Measurements from ENCODE around the gene OLIG2. TPM values are rescaled to one million over a fixed set of nuclear protein-coding genes. Genes with fewer than 3 reads are reported as not detected.
A peak's percentile ranks its signal among the peaks of the same experiment; 100 is the strongest.

The OLIG2 gene
- total RNA-seq, 1 donor from 2014 or later = 21.4 TPM

DNA sequence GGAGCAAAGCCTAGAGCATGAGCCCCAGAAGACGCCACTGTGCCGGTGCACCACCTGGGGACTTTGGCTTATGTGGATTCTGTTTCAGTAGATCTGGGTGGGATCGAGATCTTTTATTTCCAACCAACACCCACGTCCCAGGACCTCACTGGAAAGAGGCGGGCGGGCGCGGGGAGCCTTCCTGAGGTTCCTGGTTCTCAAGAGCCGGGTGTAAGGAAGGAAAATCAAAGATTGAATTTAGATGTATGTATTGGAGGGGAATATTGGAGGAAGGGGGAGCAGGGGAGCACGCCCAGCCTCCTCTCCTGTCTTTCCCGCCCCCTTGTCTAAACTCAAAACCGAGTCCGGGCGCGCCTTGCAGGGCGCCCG is 6.2 kb upstream of the OLIG2 start:
- Mint-ChIP-seq H3K4me1 (ENCODE audit: low read depth, unreplicated experiment) (peaks cover 23% of the 10 kb centered on the region), H3K27ac (ENCODE audit: unreplicated experiment) (no peak overlapping the region), H3K9me3 (ENCODE audit: unreplicated experiment) (peaks cover 13% of the 10 kb centered on the region), H3K36me3 (ENCODE audit: unreplicated experiment) (no peaks in the 10 kb centered on the region), H3K27me3 (ENCODE audit: unreplicated experiment) (peaks cover 27% of the 10 kb centered on the region), H3K4me3 (ENCODE audit: unreplicated experiment) (peak overlapping the region; percentile 76)
- no peak for DNase-seq
- TF ChIP-seq, protein P1, sequence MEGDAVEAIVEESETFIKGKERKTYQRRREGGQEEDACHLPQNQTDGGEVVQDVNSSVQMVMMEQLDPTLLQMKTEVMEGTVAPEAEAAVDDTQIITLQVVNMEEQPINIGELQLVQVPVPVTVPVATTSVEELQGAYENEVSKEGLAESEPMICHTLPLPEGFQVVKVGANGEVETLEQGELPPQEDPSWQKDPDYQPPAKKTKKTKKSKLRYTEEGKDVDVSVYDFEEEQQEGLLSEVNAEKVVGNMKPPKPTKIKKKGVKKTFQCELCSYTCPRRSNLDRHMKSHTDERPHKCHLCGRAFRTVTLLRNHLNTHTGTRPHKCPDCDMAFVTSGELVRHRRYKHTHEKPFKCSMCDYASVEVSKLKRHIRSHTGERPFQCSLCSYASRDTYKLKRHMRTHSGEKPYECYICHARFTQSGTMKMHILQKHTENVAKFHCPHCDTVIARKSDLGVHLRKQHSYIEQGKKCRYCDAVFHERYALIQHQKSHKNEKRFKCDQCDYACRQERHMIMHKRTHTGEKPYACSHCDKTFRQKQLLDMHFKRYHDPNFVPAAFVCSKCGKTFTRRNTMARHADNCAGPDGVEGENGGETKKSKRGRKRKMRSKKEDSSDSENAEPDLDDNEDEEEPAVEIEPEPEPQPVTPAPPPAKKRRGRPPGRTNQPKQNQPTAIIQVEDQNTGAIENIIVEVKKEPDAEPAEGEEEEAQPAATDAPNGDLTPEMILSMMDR (IDR thresholded peaks at IDR 0.05; ENCODE audit: partially characterized antibody, unreplicated experiment) = no peak

DNA sequence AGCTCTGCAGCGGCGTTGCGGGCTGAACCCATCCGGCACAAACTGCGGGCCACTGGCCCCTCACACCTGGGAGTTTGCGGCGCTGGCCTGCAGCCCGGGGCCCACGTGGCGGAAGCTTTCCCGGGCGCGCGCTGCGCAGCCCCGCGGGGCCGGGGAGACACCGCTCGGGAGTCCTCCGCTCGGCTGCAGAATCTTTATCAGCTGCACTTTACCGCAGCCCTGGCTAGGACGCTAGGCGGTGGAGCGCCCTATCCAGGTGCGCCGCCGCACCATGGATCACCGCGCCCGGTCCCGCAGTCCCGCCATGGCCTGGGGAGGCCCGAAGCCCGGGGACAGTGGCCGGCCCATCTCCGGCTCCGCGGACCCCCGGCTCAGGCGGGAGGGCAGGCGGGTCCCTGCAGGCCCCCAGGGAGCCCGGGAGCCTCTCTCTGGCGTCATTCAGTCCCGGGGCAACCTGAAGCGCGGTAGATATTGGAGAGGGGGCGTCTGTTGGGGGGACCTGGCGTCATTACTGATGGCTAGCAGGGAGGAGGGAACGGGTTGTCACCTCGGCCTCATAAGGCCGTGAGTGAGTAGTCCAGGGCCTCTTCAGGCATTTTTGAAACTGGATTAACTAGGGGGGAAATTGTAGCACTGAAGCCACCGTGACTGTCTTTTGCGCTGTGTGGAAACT is 5.7 kb upstream of the OLIG2 start:
- TF ChIP-seq, protein P1 (IDR thresholded peaks at IDR 0.05; ENCODE audit: partially characterized antibody, unreplicated experiment) = no peak
- H3K27me3 Mint-ChIP-seq (ENCODE audit: unreplicated experiment) = peaks cover 29% of the 10 kb centered on the region
- no peak overlapping the region for H3K27ac Mint-ChIP-seq (ENCODE audit: unreplicated experiment)
- H3K9me3 Mint-ChIP-seq (ENCODE audit: unreplicated experiment) = peaks cover 11% of the 10 kb centered on the region
- peaks cover 17% of the 10 kb centered on the region for H3K4me1 Mint-ChIP-seq (ENCODE audit: low read depth, unreplicated experiment)
- peak overlapping the region; percentile 81 for H3K4me3 Mint-ChIP-seq (ENCODE audit: unreplicated experiment)
- peak; percentile 55 for DNase-seq
- H3K36me3 Mint-ChIP-seq (ENCODE audit: unreplicated experiment) = no peaks in the 10 kb centered on the region

DNA sequence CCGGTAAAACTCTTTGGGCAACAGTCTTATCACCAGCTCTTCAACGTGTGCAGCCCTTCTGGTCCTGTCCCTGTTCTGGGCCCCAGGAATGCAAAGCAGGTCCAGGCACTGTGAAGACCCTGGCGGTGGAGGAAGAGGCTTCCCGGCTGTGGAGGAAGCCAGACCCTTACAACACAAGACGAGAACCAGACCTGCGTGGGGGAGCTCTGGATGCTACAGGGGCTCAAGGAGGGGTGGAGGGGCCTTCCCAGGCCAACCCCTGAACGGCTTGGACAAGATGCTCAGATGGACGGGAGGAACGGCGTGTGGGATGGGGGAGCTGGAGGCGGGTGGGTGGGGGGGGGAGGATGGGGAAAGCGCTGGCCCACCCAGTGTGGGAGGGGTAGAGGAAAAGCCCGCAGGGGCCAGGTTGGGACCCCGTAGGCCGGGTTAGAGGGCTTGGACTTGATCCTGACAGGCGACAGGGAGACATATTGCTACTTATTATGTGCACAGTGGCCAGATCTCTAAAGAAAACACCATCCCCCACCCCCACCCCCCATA is 5.1 kb upstream of the OLIG2 start:
- TF ChIP-seq, protein P1 (IDR thresholded peaks at IDR 0.05; ENCODE audit: partially characterized antibody, unreplicated experiment) = no peak
- H3K9me3 Mint-ChIP-seq (ENCODE audit: unreplicated experiment) = peaks cover 12% of the 10 kb centered on the region
- no peak overlapping the region for H3K27ac Mint-ChIP-seq (ENCODE audit: unreplicated experiment)
- H3K36me3 Mint-ChIP-seq (ENCODE audit: unreplicated experiment) = no peaks in the 10 kb centered on the region
- H3K4me3 Mint-ChIP-seq (ENCODE audit: unreplicated experiment) = peak overlapping the region; percentile 81
- no peak for DNase-seq
- H3K27me3 Mint-ChIP-seq (ENCODE audit: unreplicated experiment) = peaks cover 31% of the 10 kb centered on the region
- peaks cover 15% of the 10 kb centered on the region for H3K4me1 Mint-ChIP-seq (ENCODE audit: low read depth, unreplicated experiment)

DNA sequence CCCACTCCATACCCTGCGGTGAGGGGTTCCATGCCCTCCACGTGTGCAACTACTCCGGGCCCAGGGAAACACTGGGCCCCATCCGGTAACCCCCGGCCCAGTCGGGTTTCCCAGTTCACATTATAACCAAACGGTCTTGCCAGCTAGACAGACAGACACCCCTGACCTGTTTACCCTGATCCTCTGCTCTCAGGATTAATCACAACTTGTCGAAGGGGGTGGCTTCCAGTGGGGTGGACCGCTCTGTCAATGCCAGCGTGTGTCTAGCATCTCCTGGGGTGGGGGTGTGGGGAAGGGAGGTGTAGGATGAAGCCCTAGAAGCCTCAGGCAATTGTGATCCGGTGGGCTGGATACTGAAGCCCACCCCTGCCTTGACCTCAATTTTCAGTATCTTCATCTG is 4.6 kb upstream of the OLIG2 start:
- H3K36me3 Mint-ChIP-seq (ENCODE audit: unreplicated experiment) = no peaks in the 10 kb centered on the region

DNA sequence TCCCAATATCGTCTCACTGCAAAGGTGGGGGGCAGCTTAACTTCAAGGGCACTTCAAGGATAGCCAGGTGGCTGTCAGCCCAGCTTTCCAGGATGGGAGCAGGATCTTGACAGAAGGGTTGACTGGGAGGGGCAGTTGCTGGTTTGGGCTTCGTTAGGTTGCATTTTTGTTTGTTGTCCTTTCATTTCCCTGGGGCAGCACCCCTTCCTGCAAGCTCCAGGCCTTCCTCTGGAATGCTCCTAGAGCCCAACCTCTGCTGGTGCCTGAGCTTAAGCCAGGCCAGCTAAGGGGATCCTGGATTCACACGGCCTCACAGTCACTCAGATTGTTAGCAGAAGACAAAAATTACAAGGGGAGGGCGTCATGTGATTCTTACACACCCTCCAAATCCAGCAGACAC is 4.1 kb upstream of the OLIG2 start:
- H3K4me1 Mint-ChIP-seq (ENCODE audit: low read depth, unreplicated experiment) = peaks cover 21% of the 10 kb centered on the region
- no peak for DNase-seq
- H3K36me3 Mint-ChIP-seq (ENCODE audit: unreplicated experiment) = no peaks in the 10 kb centered on the region
- TF ChIP-seq, protein P1 (IDR thresholded peaks at IDR 0.05; ENCODE audit: partially characterized antibody, unreplicated experiment) = no peak
- peaks cover 22% of the 10 kb centered on the region for H3K9me3 Mint-ChIP-seq (ENCODE audit: unreplicated experiment)
- peaks cover 39% of the 10 kb centered on the region for H3K27me3 Mint-ChIP-seq (ENCODE audit: unreplicated experiment)
- no peak overlapping the region for H3K27ac Mint-ChIP-seq (ENCODE audit: unreplicated experiment)
- no peak overlapping the region for H3K4me3 Mint-ChIP-seq (ENCODE audit: unreplicated experiment)

More for the DNA sequence above, 4.6 kb upstream of the OLIG2 start:
- Mint-ChIP-seq H3K4me1 (ENCODE audit: low read depth, unreplicated experiment) (peaks cover 19% of the 10 kb centered on the region), H3K27me3 (ENCODE audit: unreplicated experiment) (peaks cover 36% of the 10 kb centered on the region), H3K27ac (ENCODE audit: unreplicated experiment) (no peak overlapping the region), H3K4me3 (ENCODE audit: unreplicated experiment) (no peak overlapping the region), H3K9me3 (ENCODE audit: unreplicated experiment) (peaks cover 17% of the 10 kb centered on the region)
- no peak for DNase-seq
- TF ChIP-seq, protein P1 (IDR thresholded peaks at IDR 0.05; ENCODE audit: partially characterized antibody, unreplicated experiment) = no peak

All from glutamatergic neuron (in vitro differentiated cells).